Activated naive CD4-positive, alpha-beta T cell treated with anti-CD3 and anti-CD28 coated beads, Interleukin-2, amount 10 ng/mL, durations not matched to agents 7 days and 5 days (primary cell): ENCODE measurements around the gene NISCH.
"Not testable (repeated sequence)": the region's sequence is repeated elsewhere in the genome, so short reads cannot be mapped to it uniquely, and the experiment has no call there.

Experiments used
- CTCF ChIA-PET: fragments of 350-600 bp; sonication (Branson Sonifier 250); formaldehyde crosslinking; loops from one replicate; lab custom pipeline; 2021; ENCODE audit warnings: antibody characterized with exemption; lab: Charles Lee
- DNase-seq: peaks from one replicate; pipeline ENCODE4 v3.0.0-alpha.2; 2020
- H3K27ac Mint-ChIP-seq: one replicate; pipeline ENCODE4 v1.8.0; 2021; ENCODE audit warnings: mild to moderate bottlenecking, moderate library complexity, mixed read lengths
- H3K27me3 Mint-ChIP-seq: one replicate; pipeline ENCODE4 v1.8.0; 2021; ENCODE audit warnings: mild to moderate bottlenecking, mixed read lengths
- H3K36me3 Mint-ChIP-seq: one replicate; pipeline ENCODE4 v1.8.0; 2021; ENCODE audit warnings: mixed read lengths
- H3K4me1 Mint-ChIP-seq: one replicate; pipeline ENCODE4 v1.8.0; 2021; ENCODE audit warnings: mixed read lengths
- H3K4me3 Mint-ChIP-seq: one replicate; pipeline ENCODE4 v1.8.0; 2021; ENCODE audit warnings: mild to moderate bottlenecking, moderate library complexity, mixed read lengths
- H3K9me3 Mint-ChIP-seq: one replicate; pipeline ENCODE4 v1.8.0; 2021; ENCODE audit warnings: mixed read lengths

The NISCH gene

GRCh38 chr3:52519445-52520140, 64.2 kb downstream of the NISCH start:
- no peaks in the 10 kb centered on the region for H3K4me1 Mint-ChIP-seq
- H3K27me3 Mint-ChIP-seq, result peaks cover 5% of the 10 kb centered on the region
- H3K9me3 Mint-ChIP-seq, result no peaks in the 10 kb centered on the region
- no peak for DNase-seq
- H3K27ac Mint-ChIP-seq, result no peak overlapping the region
- H3K36me3 Mint-ChIP-seq, result no peaks in the 10 kb centered on the region
- CTCF ChIA-PET, result no interaction called here
- no peak overlapping the region for H3K4me3 Mint-ChIP-seq

- CTCF ChIA-PET, result no interaction called here
- H3K27me3 Mint-ChIP-seq, result peaks cover 5% of the 10 kb centered on the region
- DNase-seq, result no peak
- H3K9me3 Mint-ChIP-seq, result no peaks in the 10 kb centered on the region
- H3K4me3 Mint-ChIP-seq, result no peak overlapping the region
- H3K4me1 Mint-ChIP-seq, result no peaks in the 10 kb centered on the region
- H3K36me3 Mint-ChIP-seq, result no peaks in the 10 kb centered on the region
- no peak overlapping the region for H3K27ac Mint-ChIP-seq
These were observed 64.8 kb downstream of the NISCH start for GRCh38 chr3:52520141-52520667.

- Mint-ChIP-seq H3K4me1 (no peaks in the 10 kb centered on the region), H3K4me3 (no peak overlapping the region), H3K27me3 (no peaks in the 10 kb centered on the region), H3K36me3 (no peaks in the 10 kb centered on the region), H3K9me3 (no peaks in the 10 kb centered on the region), H3K27ac (no peak overlapping the region)
- CTCF ChIA-PET, result no interaction called here
- no peak for DNase-seq
These were observed 65.5 kb downstream of the NISCH start for GRCh38 chr3:52520716-52521487.

- Mint-ChIP-seq H3K27ac (no peak overlapping the region), H3K27me3 (no peaks in the 10 kb centered on the region), H3K9me3 (no peaks in the 10 kb centered on the region), H3K4me1 (no peaks in the 10 kb centered on the region), H3K4me3 (no peak overlapping the region), H3K36me3 (no peaks in the 10 kb centered on the region)
- no peak for DNase-seq
- CTCF ChIA-PET, result no interaction called here
These were observed 66.1 kb downstream of the NISCH start for GRCh38 chr3:52521488-52521824.

- no peak overlapping the region for H3K4me3 Mint-ChIP-seq
- H3K9me3 Mint-ChIP-seq, result no peaks in the 10 kb centered on the region
- no peaks in the 10 kb centered on the region for H3K27me3 Mint-ChIP-seq
- no peak for DNase-seq
- no peak overlapping the region for H3K27ac Mint-ChIP-seq
- no peaks in the 10 kb centered on the region for H3K4me1 Mint-ChIP-seq
- no peaks in the 10 kb centered on the region for H3K36me3 Mint-ChIP-seq
- CTCF ChIA-PET, result no interaction called here
These were observed 66.7 kb downstream of the NISCH start for GRCh38 chr3:52521881-52522650.

- H3K9me3 Mint-ChIP-seq, result no peaks in the 10 kb centered on the region
- H3K27ac Mint-ChIP-seq, result no peak overlapping the region
- DNase-seq, result no peak
- CTCF ChIA-PET, result no interaction called here
- H3K36me3 Mint-ChIP-seq, result no peaks in the 10 kb centered on the region
- H3K27me3 Mint-ChIP-seq, result no peaks in the 10 kb centered on the region
- H3K4me1 Mint-ChIP-seq, result no peaks in the 10 kb centered on the region
- H3K4me3 Mint-ChIP-seq, result no peak overlapping the region
These were observed 67.3 kb downstream of the NISCH start for GRCh38 chr3:52522651-52523251.

- no peaks in the 10 kb centered on the region for H3K4me1 Mint-ChIP-seq
- CTCF ChIA-PET, result no interaction called here
These were observed 68.2 kb downstream of the NISCH start for GRCh38 chr3:52523386-52524257.

GRCh38 chr3:52524258-52524751, 68.9 kb downstream of the NISCH start:
- DNase-seq, result no peak
- Mint-ChIP-seq H3K27ac (no peak overlapping the region), H3K27me3 (no peaks in the 10 kb centered on the region), H3K4me1 (no peaks in the 10 kb centered on the region), H3K36me3 (no peaks in the 10 kb centered on the region), H3K9me3 (no peaks in the 10 kb centered on the region), H3K4me3 (no peak overlapping the region)
- CTCF ChIA-PET, result no interaction called here

More at GRCh38 chr3:52523386-52524257, 68.2 kb downstream of the NISCH start:
- no peak for DNase-seq
- Mint-ChIP-seq H3K9me3 (no peaks in the 10 kb centered on the region), H3K36me3 (no peaks in the 10 kb centered on the region), H3K4me3 (no peak overlapping the region), H3K27ac (no peak overlapping the region), H3K27me3 (no peaks in the 10 kb centered on the region)

GRCh38 chr3:52524752-52525679, 69.6 kb downstream of the NISCH start:
- H3K36me3 Mint-ChIP-seq, result no peaks in the 10 kb centered on the region
- H3K27ac Mint-ChIP-seq, result no peak overlapping the region
- H3K27me3 Mint-ChIP-seq, result no peaks in the 10 kb centered on the region
- H3K9me3 Mint-ChIP-seq, result no peaks in the 10 kb centered on the region
- no peaks in the 10 kb centered on the region for H3K4me1 Mint-ChIP-seq
- CTCF ChIA-PET, result no interaction called here
- DNase-seq, result no peak
- no peak overlapping the region for H3K4me3 Mint-ChIP-seq

GRCh38 chr3:52525680-52526561, 70.5 kb downstream of the NISCH start:
- Mint-ChIP-seq H3K4me1 (no peaks in the 10 kb centered on the region), H3K4me3 (no peak overlapping the region), H3K27me3 (no peaks in the 10 kb centered on the region), H3K27ac (peak overlapping the region; percentile 37), H3K36me3 (no peaks in the 10 kb centered on the region), H3K9me3 (no peaks in the 10 kb centered on the region)
- CTCF ChIA-PET, result no interaction called here
- peak; percentile 10 for DNase-seq

- H3K27ac Mint-ChIP-seq, H3K9me3 Mint-ChIP-seq, H3K4me3 Mint-ChIP-seq, CTCF ChIA-PET, H3K27me3 Mint-ChIP-seq, H3K36me3 Mint-ChIP-seq, H3K4me1 Mint-ChIP-seq: not testable (repeated sequence)
- DNase-seq, result peak; percentile 9
These were observed 71.3 kb downstream of the NISCH start for GRCh38 chr3:52526671-52527038.
